Neutrophil (primary cell): ENCODE measurements around the gene S100A6.

Source experiments
- H3K27ac ChIP-seq: fragments of 200-600 bp; sonication (generic); 2 replicates; pipeline ENCODE4 v1.5.1; 2016; ENCODE audit warnings: mild to moderate bottlenecking, moderate library complexity
- H3K27me3 ChIP-seq: fragments of 200-600 bp; sonication (generic); 2 replicates; pipeline ENCODE4 v1.6.0; 2016; ENCODE audit warnings: mild to moderate bottlenecking
- H3K36me3 ChIP-seq: fragments of 200-600 bp; sonication (generic); 2 replicates; pipeline ENCODE4 v1.5.1; 2017
- H3K4me1 ChIP-seq, 2 experiments: fragments of 200-600 bp in 1 of 2; sonication (generic) in 1 of 2; 1 replicate in 1 of 2; 2 replicates in 1 of 2; pipeline versions ENCODE4 v1.5.1 to v1.6.1; 2013 to 2016; ENCODE audit warnings: low read depth in 1 of 2, low read length in 1 of 2, mild to moderate bottlenecking in 1 of 2, moderate library complexity in 1 of 2; ENCODE audit not compliant: control insufficient read depth in 1 of 2, insufficient read depth in 1 of 2
- H3K4me3 ChIP-seq, 2 experiments: fragments of 200-600 bp in 1 of 2; sonication (generic) in 1 of 2; 1 replicate in 1 of 2; 2 replicates in 1 of 2; pipeline ENCODE4 v1.5.1; 2013 to 2016; ENCODE audit warnings: low read depth in 1 of 2, low read length in 1 of 2, mild to moderate bottlenecking in 1 of 2, moderate library complexity in 1 of 2
- H3K9me3 ChIP-seq: fragments of 200-600 bp; sonication (generic); 2 replicates; pipeline ENCODE4 v1.5.1; 2016
- TF ChIP-seq, protein P1 (sequence below): fragments of 200-600 bp; sonication (generic); IDR thresholded peaks from 2 replicates; pipeline ENCODE4 v1.5.1; 2016; ENCODE audit warnings: antibody characterized with exemption

Gene S100A6

DNA sequence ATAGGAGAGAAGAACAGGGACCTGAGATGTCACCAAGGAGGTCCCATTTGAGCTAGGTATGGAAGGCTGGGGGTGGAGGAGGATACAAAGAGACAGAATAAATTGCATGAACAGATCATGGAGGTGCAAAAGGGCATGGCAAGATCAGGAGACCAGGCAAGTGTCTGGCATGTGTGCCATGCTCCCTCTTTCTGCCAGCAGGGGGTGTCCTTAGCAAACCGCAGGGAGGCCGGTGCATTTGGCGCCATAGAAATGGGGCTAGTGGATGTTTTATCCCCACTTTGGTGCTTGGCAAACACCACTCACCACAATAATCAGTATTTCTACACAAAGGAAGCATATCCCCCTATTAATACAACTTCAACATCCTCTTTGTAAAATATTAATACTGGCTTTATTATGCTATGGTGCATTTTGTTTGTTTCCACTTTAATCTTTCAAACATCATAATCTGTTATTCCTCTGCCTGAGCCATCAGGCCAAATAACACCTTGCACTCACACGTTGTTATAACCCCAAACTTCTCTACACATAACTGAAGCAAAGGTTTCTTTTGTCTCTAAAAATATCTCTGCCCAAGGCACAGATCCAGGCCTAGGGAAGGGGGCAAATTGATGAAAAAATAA is 25.9 kb downstream of the S100A6 start:
- Histone ChIP-seq H3K27ac (no peak overlapping the region), H3K9me3 (no peaks in the 10 kb centered on the region), H3K36me3 (no peaks in the 10 kb centered on the region), H3K4me3 (no peak overlapping the region), H3K27me3 (no peaks in the 10 kb centered on the region), H3K4me1 (peaks cover 42 to 46% of the 10 kb centered on the region in 2 experiments)
- TF ChIP-seq, protein P1, sequence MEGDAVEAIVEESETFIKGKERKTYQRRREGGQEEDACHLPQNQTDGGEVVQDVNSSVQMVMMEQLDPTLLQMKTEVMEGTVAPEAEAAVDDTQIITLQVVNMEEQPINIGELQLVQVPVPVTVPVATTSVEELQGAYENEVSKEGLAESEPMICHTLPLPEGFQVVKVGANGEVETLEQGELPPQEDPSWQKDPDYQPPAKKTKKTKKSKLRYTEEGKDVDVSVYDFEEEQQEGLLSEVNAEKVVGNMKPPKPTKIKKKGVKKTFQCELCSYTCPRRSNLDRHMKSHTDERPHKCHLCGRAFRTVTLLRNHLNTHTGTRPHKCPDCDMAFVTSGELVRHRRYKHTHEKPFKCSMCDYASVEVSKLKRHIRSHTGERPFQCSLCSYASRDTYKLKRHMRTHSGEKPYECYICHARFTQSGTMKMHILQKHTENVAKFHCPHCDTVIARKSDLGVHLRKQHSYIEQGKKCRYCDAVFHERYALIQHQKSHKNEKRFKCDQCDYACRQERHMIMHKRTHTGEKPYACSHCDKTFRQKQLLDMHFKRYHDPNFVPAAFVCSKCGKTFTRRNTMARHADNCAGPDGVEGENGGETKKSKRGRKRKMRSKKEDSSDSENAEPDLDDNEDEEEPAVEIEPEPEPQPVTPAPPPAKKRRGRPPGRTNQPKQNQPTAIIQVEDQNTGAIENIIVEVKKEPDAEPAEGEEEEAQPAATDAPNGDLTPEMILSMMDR: peak; percentile 62

DNA sequence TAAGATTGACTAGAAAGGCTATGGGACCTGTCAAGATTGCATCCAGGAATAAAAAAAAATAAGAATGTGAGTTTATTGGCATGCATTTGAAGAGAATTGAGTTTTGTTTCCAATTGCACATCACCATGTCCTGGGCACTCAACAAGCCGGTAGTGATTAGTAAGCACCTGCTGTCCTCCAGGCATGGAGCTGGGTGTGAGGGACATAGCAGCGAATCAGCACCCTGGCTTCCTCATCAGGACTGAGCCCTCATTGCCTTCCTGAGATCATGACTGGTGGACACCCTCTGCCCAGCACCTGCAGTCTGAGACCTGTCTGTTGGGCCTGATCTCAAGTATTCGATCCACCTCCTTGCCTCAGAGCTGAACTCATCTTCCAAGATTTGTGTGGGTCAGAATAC is 26.8 kb downstream of the S100A6 start:
- peaks cover 34 to 38% of the 10 kb centered on the region in 2 experiments for H3K4me1 ChIP-seq
- no peaks in the 10 kb centered on the region for H3K27me3 ChIP-seq
- H3K4me3 ChIP-seq: no peak overlapping the region
- H3K36me3 ChIP-seq: no peaks in the 10 kb centered on the region
- H3K9me3 ChIP-seq: no peaks in the 10 kb centered on the region
- no peak overlapping the region for H3K27ac ChIP-seq
- TF ChIP-seq, protein P1: no peak

DNA sequence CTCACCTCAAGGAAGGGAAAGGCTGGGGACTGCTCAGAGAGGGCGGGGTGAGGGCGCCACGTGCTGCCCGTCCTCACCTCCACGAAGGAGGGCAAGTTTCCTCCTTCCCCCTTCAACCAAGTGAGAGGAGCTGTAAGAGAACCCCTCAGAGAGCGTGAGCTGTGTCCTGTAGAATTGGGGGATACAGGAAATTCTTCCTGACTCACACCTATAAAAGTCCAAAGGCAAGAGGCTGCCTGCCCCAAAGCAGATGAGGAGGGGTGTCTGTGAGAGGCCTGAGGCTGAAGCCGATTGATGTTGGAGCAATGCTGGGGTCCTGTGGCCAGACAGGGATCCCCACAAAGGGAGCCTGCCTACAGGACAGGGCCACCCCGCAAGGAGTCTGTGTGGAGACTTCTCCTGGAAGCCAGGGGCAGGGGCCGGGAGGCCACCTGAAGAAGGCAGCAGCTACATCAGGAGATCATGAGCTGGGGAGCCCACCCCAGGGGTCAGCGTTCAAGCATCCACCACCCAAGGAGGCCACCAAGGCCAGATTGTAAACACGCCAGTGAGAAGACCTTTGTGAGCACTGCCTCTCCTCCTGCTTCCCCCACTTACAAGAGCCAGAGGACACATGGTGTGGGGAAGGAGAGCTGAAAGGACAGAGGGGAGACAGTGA is 27.7 kb downstream of the S100A6 start:
- Histone ChIP-seq H3K27me3 (no peaks in the 10 kb centered on the region), H3K9me3 (no peaks in the 10 kb centered on the region), H3K27ac (no peak overlapping the region), H3K4me1 (peaks cover 24 to 28% of the 10 kb centered on the region in 2 experiments), H3K36me3 (no peaks in the 10 kb centered on the region), H3K4me3 (no peak overlapping the region)
- TF ChIP-seq, protein P1: no peak

DNA sequence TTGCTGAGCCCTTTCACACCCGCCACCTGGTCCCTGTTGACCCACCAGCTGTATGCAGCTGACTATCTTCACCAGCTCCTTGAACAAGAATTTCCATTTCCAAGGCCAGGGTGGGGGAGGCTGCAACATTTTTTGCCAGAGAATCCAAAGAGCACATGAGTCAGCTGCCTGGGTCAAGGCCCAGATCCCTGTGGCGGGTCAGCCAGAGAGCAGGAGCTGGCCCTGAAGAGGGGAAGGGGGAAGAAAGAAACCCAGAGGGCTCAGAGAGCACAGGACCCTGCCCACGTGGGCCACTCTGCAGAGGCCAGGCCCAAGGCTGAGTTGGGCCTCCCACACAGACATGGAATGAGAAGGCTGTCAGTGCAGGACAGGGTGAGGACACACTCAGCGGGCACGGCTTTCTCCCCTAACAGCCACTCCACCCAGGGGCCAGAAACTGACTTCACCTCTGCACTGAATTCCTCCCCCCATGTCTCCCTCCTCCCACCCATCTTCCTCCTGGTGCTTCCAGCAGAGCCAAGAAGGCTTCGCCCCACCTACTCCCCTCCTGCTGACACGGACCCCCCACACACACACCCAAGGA is 28.9 kb downstream of the S100A6 start:
- no peaks in the 10 kb centered on the region for H3K27me3 ChIP-seq
- TF ChIP-seq, protein P1: no peak
- no peak overlapping the region for H3K4me3 ChIP-seq
- H3K36me3 ChIP-seq: no peaks in the 10 kb centered on the region
- no peak overlapping the region for H3K27ac ChIP-seq
- peaks cover 14 to 16% of the 10 kb centered on the region in 2 experiments for H3K4me1 ChIP-seq
- H3K9me3 ChIP-seq: no peaks in the 10 kb centered on the region

DNA sequence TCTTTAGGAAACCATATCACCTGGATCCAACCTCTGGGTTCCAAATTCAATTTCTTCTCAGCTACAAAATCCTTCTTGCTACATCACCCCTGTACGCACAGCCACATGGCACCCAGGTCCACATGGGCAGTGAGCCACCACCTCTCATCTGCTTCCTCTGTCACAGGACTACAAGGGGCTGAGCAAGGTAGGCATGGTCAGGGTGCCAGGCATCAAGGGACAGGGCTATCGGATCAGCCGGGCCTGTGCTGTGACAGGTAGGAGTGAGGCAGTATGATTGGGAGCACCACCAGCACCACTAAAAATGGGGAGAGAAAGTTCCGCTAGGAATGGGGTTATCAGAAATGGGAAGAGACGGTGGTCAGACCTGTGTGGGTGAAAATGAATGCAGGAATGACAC is 29.4 kb downstream of the S100A6 start:
- Histone ChIP-seq H3K27ac (no peak overlapping the region), H3K9me3 (no peaks in the 10 kb centered on the region), H3K4me1 (peaks cover 8 to 11% of the 10 kb centered on the region in 2 experiments), H3K36me3 (no peaks in the 10 kb centered on the region), H3K4me3 (no peak overlapping the region), H3K27me3 (no peaks in the 10 kb centered on the region)
- TF ChIP-seq, protein P1: no peak
